Breast epithelium (tissue), 4 donors: ENCODE data around the gene PM20D1. TPM values are rescaled to one million over a fixed set of nuclear protein-coding genes. Genes with fewer than 3 reads are reported as not detected.
"Not testable (repeated sequence)": the region's sequence is repeated elsewhere in the genome, so short reads cannot be mapped to it uniquely, and the experiment has no call there.

Experiments
- DNase-seq, 2 donors: peaks; one replicate each; pipeline ENCODE4 v3.0.0-alpha.2; 2019; ENCODE audit warnings: low spot score in 2 of 2
- H3K27ac ChIP-seq, 2 donors: fragments of 200-600 bp; sonication (generic) in 1 of 2; one replicate each; pipeline ENCODE4 v1.5.1; 2016 to 2019; ENCODE audit warnings: mild to moderate bottlenecking in 1 of 2
- H3K27me3 ChIP-seq, 2 donors: fragments of 200-600 bp; sonication (generic) in 1 of 2; one replicate each; pipeline versions ENCODE4 v1.5.1 to v1.6.0; 2017 to 2019; ENCODE audit warnings: control low read depth in 1 of 2, mild to moderate bottlenecking in 1 of 2
- H3K36me3 ChIP-seq: fragments of 200-600 bp; one replicate; pipeline ENCODE4 v1.5.1; 2019
- H3K4me1 ChIP-seq, 2 donors: fragments of 200-600 bp; sonication (generic); one replicate each; pipeline ENCODE4 v1.5.1; 2016 to 2019; ENCODE audit warnings: control low read depth in 1 of 2
- H3K4me3 ChIP-seq, 3 donors: fragments of 200-600 bp; sonication (generic); 1 replicate in 2 of 3; 2 replicates in 1 of 3; pipeline ENCODE4 v1.5.1; 2016 to 2019; ENCODE audit warnings: mild to moderate bottlenecking in 3 of 3, moderate library complexity in 2 of 3
- H3K9me3 ChIP-seq, 2 donors: fragments of 200-600 bp; sonication (generic) in 1 of 2; one replicate each; pipeline ENCODE4 v1.5.1; 2016 to 2019; ENCODE audit warnings: control low read depth in 1 of 2
- CTCF ChIP-seq, 3 donors: fragments of 450-650 bp; IDR thresholded peaks; one replicate each; pipeline ENCODE4 v1.5.1; 2016 to 2017; ENCODE audit warnings: antibody characterized with exemption in 3 of 3, mild to moderate bottlenecking in 3 of 3, moderate library complexity in 3 of 3
- POLR2A ChIP-seq: fragments of 450-650 bp; IDR thresholded peaks from one replicate; pipeline ENCODE4 v1.6.1; 2016; ENCODE audit warnings: antibody characterized with exemption, mild to moderate bottlenecking, moderate library complexity
- POLR2AphosphoS5 ChIP-seq, 3 donors: sonication (generic); formaldehyde crosslinking; IDR thresholded peaks; one replicate each; pipeline ENCODE4 v1.6.1; 2017; ENCODE audit warnings: antibody characterized with exemption in 3 of 3
- intact Hi-C: fragments of 100-400 bp; cut with DNase I; formaldehyde crosslinking; loops from one replicate; pipeline ENCODE4 v1.15.1; 2023; ENCODE audit warnings: low total_unique reads
- total RNA-seq, 3 donors: library from RNA; depleted of rRNA; stranded (reverse); fragments of >200 nt; gene quantifications; one replicate each; pipeline ENCODE4 v1.1.0, GENCODE V29; 2016

Gene PM20D1
- total RNA-seq, 3 donors from 2014 or later, result 0.15 to 0.33 (median 0.16) TPM

GRCh38 chr1:205826016-205826806 is 23.7 kb downstream of the PM20D1 start:
- no peak for TF ChIP-seq CTCF (IDR thresholded peaks at IDR 0.05)
- TF ChIP-seq POLR2AphosphoS5 (IDR thresholded peaks at IDR 0.05), result no peak
- no peak for TF ChIP-seq POLR2A
- no peaks in the 10 kb centered on the region for H3K9me3 ChIP-seq
- H3K27ac ChIP-seq, result no peak overlapping the region
- intact Hi-C loops, result no loop called here
- no peak overlapping the region for H3K4me3 ChIP-seq
- no peaks in the 10 kb centered on the region for H3K36me3 ChIP-seq
- H3K27me3 ChIP-seq, result no peaks in the 10 kb centered on the region
- no peaks in the 10 kb centered on the region for H3K4me1 ChIP-seq
- no peak for DNase-seq

- intact Hi-C loops, result no loop called here
- no peak for DNase-seq
- Histone ChIP-seq H3K27ac (no peak overlapping the region), H3K27me3 (no peaks in the 10 kb centered on the region), H3K4me1 (no peaks in the 10 kb centered on the region), H3K9me3 (no peaks in the 10 kb centered on the region), H3K36me3 (no peaks in the 10 kb centered on the region), H3K4me3 (no peak overlapping the region)
- TF ChIP-seq CTCF (IDR thresholded peaks at IDR 0.05), result no peak
- TF ChIP-seq POLR2A, result no peak
- no peak for TF ChIP-seq POLR2AphosphoS5 (IDR thresholded peaks at IDR 0.05)
Measured at GRCh38 chr1:205824180-205824579, 25.8 kb downstream of the PM20D1 start.

GRCh38 chr1:205823260-205823659 is 26.7 kb downstream of the PM20D1 start:
- H3K4me3 ChIP-seq, H3K9me3 ChIP-seq, H3K4me1 ChIP-seq, H3K36me3 ChIP-seq, H3K27ac ChIP-seq, intact Hi-C loops, H3K27me3 ChIP-seq, DNase-seq: not testable (repeated sequence)

GRCh38 chr1:205822397-205822796 is 27.5 kb downstream of the PM20D1 start:
- H3K27ac ChIP-seq, result no peak overlapping the region
- intact Hi-C loops, result no loop called here
- H3K4me1 ChIP-seq, result no peaks in the 10 kb centered on the region
- H3K9me3 ChIP-seq, result no peaks in the 10 kb centered on the region
- no peak overlapping the region for H3K4me3 ChIP-seq
- H3K36me3 ChIP-seq, result no peaks in the 10 kb centered on the region
- H3K27me3 ChIP-seq, result no peaks in the 10 kb centered on the region
- no peak for DNase-seq
- TF ChIP-seq POLR2AphosphoS5 (IDR thresholded peaks at IDR 0.05) (no peak), POLR2A (no peak), CTCF (IDR thresholded peaks at IDR 0.05) (no peak)

- Histone ChIP-seq H3K27me3 (no peaks in the 10 kb centered on the region), H3K9me3 (no peaks in the 10 kb centered on the region), H3K4me1 (no peaks in the 10 kb centered on the region), H3K4me3 (no peak overlapping the region), H3K36me3 (no peaks in the 10 kb centered on the region), H3K27ac (no peak overlapping the region)
- TF ChIP-seq CTCF (IDR thresholded peaks at IDR 0.05) (no peak), POLR2A (no peak), POLR2AphosphoS5 (IDR thresholded peaks at IDR 0.05) (no peak)
- intact Hi-C loops, result no loop called here
- no peak for DNase-seq
Measured at GRCh38 chr1:205817988-205818387, 31.9 kb downstream of the PM20D1 start.
